ENCODE measurements around the gene KIF16B. TPM values are rescaled to one million over a fixed set of nuclear protein-coding genes. Genes with fewer than 3 reads are reported as not detected.

Gene KIF16B
- total RNA-seq, 6 experiments from 2014 or later, result 8.4 to 15.9 (median 11.7) TPM

GRCh38 chr20:16595376-16595775 lies 22.1 kb upstream of the KIF16B start:
- H3K9me3 ChIP-seq, result no peaks in the 10 kb centered on the region
- ATAC-seq (no peak), DNase-seq (no peak)
- H3K4me3 ChIP-seq, result no peak overlapping the region
- no peaks in the 10 kb centered on the region for H3K4me1 ChIP-seq
- intact Hi-C loops (cut with DNase I), result no loop called here
- TF ChIP-seq POLR2A (IDR thresholded peaks at IDR 0.05) (no peak), CTCF (IDR thresholded peaks at IDR 0.05) (no peak)
- no peaks in the 10 kb centered on the region for H3K27me3 ChIP-seq
- no peak overlapping the region for H3K27ac ChIP-seq
- H3K36me3 ChIP-seq, result no peaks in the 10 kb centered on the region
- 50% methylated on average over 1 of the region's 1 CpG for WGBS (ENCODE audit: insufficient coverage, low coverage, low lambda C conversion rate, missing lambda C conversion rate)

- Histone ChIP-seq H3K27me3 (no peaks in the 10 kb centered on the region), H3K36me3 (no peaks in the 10 kb centered on the region), H3K4me3 (no peak overlapping the region), H3K9me3 (no peaks in the 10 kb centered on the region), H3K4me1 (peaks cover 0 to 12% (median 0%) of the 10 kb centered on the region in 4 donors), H3K27ac (no peak overlapping the region)
- intact Hi-C loops (cut with DNase I), result no loop called here
- 59% methylated on average over 7 of the region's 7 CpGs for WGBS (ENCODE audit: insufficient coverage, low coverage, low lambda C conversion rate, missing lambda C conversion rate)
- DNase-seq (no peak), ATAC-seq (no peak)
- TF ChIP-seq POLR2A (IDR thresholded peaks at IDR 0.05) (no peak), CTCF (IDR thresholded peaks at IDR 0.05) (no peak)
Observed at GRCh38 chr20:16590041-16590633, 16.9 kb upstream of the KIF16B start.

- WGBS (ENCODE audit: insufficient coverage, low coverage, low lambda C conversion rate, missing lambda C conversion rate), result 90% methylated on average over 8 of the region's 9 CpGs
- DNase-seq (no peak), ATAC-seq (no peak)
- no peaks in the 10 kb centered on the region for H3K27me3 ChIP-seq
- H3K4me3 ChIP-seq, result no peak overlapping the region
- intact Hi-C loops (cut with DNase I), result no loop called here
- peaks cover 0 to 12% (median 0%) of the 10 kb centered on the region in 4 donors for H3K4me1 ChIP-seq
- TF ChIP-seq CTCF (IDR thresholded peaks at IDR 0.05) (no peak), POLR2A (IDR thresholded peaks at IDR 0.05) (no peak)
- no peaks in the 10 kb centered on the region for H3K36me3 ChIP-seq
- no peak overlapping the region for H3K27ac ChIP-seq
- no peaks in the 10 kb centered on the region for H3K9me3 ChIP-seq
Observed at GRCh38 chr20:16589623-16590022, 16.4 kb upstream of the KIF16B start.

- ATAC-seq (no peak), DNase-seq (no peak)
- peaks cover 0 to 12% (median 0%) of the 10 kb centered on the region in 4 donors for H3K4me1 ChIP-seq
- no peak overlapping the region for H3K27ac ChIP-seq
- no peak for TF ChIP-seq POLR2A (IDR thresholded peaks at IDR 0.05)
- TF ChIP-seq CTCF (IDR thresholded peaks at IDR 0.05), result no peak
- intact Hi-C loops (cut with DNase I), result no loop called here
- H3K27me3 ChIP-seq, result no peaks in the 10 kb centered on the region
- H3K9me3 ChIP-seq, result no peaks in the 10 kb centered on the region
- H3K36me3 ChIP-seq, result no peaks in the 10 kb centered on the region
- 63% methylated on average over 3 of the region's 5 CpGs for WGBS (ENCODE audit: insufficient coverage, low coverage, low lambda C conversion rate, missing lambda C conversion rate)
- H3K4me3 ChIP-seq, result no peak overlapping the region
Observed at GRCh38 chr20:16588241-16588640, 15.0 kb upstream of the KIF16B start.
